Activated T-cell treated with anti-CD3 and anti-CD28 coated beads, Interleukin-2, amount 50 U/mL, for 1 hour (primary cell): ENCODE results near the gene MED10.

Experiments
- DNase-seq: peaks from one replicate; pipeline ENCODE4 v3.0.0-alpha.2; 2020

The MED10 gene

DNA sequence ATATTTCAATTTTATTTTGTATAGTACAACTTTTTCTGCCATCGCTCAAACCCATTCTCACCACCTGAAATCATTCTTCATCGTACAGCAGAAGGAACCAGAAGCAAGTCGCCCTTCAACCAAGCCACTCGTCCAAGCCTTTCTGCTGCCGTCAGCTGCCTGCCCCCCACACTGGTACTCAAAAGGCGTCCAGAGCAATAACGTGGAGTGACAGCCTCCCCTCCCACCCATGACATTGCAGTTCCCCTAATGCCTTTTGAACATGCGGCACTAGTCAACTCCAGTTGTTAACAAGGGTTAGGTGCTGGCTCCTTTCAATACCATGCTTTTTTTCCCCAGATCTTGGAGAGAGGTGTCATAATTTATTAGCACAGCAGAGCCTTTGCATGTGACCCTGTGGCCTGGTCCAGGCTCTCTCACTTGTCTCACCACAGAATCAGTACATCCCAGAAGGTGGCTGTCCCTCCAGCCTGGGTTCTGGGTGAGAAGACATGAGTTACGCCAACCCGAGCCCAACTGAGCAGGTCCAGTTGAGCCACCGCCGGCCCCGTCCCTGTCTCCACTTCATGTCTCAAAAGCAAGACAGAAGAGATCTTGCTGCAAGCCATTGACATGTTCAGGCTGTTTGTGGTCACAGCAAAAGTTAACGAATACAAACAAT lies 20.4 kb upstream of the MED10 start:
- DNase-seq, result no peak

DNA sequence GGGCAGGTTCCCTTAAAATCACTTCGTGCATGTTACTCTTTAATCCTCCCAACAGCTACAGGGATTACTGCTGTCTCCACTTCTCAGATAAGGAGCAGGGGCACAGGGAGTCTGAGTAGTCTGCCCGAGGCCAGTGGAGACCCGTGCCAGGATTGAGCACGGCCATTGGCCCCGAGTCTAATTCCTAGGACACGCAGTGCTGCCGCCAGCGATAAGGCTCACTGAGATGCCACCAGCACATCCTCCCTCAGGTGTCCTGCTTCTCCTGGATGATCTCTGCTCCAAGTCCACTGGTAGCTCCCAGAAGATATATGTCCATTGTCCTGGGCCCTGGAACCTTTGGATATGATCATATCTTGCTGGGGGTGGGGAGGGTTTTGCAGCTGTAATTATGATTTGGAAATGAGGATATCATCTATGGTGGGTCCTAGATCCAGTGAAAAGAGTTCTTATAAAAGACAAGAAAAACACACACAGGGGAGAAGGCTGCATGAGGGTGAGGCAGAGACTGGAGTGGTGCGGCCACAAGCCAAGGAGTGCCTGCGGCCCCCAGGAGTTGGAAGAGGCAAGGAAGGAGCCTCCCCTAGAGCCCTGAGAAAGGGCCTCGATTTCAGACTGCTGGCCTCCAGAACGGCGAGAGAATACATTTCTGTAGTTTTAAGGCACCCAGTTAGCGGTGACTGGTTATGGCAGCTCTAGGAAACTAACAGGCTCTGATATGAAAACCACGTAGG lies 19.4 kb upstream of the MED10 start:
- DNase-seq, result no peak

DNA sequence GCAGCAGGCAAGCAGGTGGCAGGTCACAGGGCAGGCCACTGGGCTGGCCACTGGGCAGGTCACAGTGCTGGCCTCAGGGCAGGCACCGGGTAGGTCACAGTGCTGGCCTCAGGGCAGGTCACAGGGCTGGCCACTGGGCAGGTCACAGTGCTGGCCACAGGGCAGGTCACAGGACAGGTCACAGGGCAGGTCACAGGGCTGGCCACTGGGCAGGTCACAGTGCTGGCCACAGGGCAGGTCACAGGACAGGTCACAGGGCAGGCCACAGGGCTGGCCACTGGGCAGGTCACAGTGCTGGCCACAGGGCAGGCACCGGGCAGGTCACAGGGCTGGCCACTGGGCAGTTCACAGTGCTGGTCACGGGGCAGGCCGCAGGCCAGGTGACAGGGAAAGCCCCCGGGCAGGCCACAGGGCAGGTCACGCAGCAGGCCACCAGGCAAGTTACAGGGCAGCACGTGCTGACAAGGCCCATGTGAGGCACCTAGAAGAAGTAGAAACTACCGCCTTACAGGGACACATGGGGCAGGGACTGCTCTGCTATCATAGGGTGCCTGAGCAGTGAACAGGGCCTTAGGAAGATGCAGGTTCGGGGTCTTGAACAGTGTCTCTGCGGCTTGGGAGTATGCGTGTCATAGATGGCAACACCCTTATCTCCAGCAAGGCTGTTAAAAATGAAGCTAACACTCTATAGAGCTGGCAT lies 18.6 kb upstream of the MED10 start:
- no peak for DNase-seq

DNA sequence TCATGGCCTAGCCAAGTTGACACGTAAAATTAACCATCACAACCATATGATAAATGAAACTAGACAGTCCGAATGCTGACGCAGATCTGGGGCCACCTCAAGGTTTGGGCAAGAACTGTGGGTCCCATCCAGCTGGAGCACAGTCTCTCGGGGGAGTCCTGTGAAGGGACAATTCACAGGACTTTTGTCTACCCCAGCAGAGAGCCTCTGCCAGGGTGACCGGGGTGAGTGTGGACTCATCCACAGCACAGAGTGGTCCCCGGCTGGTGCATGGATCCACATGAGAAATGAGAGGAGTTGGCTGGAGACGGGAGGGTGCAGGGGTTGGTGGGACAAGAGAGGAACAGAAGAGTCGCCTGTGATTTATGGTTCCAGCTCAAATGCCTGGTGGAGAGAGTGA lies 17.7 kb upstream of the MED10 start:
- no peak for DNase-seq

DNA sequence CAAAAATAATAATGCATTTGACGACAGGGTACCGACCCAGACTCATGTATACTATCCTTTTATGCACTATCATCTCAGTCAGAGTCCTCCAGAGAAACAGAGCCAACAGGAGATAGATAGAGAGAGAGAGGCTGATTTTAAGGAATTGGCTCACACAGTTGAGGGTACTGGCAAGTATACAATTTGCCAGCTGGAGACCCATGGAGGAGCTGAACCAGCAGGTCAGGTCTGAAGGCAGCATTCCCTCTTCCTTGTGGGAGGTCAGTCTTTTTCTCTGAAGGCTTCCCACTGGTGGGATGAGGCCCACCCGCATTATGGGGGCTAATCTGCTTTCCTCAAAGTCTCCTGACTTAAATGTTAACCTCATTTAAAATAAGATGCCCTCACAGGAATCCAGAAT lies 17.3 kb upstream of the MED10 start:
- DNase-seq, result no peak

DNA sequence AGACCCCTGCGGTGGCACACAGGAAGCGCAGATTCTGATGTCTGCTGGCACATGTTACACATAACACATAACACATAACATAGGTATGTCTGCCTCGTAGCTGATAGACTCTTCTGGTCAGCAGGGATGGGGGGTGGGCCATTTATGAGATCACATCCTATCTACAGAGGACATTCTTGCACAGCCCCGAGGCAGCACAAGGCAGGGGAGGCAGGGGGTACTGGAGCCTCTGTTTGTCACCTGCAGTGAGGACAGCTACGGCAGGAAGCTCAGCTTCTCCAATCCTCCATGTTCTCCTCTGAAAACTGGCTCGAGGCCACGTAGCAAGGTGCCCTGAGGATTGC lies 16.7 kb upstream of the MED10 start:
- DNase-seq, result no peak

DNA sequence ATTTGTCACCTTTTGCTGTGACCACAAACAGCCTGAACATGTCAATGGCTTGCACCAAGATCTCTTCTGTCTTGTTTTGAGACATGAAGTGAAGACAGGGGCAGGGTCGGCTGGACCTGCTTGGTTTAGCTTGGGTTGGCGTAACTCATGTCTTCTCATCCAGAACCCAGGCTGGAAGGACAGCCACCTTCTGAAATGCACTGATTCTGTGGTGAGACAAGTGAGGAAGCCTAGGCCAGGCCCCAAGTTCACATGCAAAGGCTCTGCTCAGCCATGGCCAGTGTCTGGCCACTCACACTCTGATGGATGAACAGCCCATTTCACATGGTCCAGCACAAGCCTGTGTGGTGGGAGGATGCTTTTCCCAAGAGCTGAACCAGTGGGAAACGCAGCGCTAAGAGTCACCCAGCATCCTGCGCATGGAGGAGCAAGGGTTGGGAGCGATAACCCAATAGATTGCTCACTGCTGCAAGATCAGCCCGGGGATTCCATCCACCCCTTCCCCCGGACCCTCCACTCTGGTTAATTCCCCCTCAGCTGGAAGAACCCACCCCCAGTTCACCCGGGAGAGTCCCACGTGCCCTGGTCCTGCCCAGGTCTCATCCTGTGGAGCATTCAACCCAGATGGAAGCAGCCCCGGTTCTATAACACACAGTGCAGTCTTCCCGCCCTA lies 16.2 kb upstream of the MED10 start:
- no peak for DNase-seq

DNA sequence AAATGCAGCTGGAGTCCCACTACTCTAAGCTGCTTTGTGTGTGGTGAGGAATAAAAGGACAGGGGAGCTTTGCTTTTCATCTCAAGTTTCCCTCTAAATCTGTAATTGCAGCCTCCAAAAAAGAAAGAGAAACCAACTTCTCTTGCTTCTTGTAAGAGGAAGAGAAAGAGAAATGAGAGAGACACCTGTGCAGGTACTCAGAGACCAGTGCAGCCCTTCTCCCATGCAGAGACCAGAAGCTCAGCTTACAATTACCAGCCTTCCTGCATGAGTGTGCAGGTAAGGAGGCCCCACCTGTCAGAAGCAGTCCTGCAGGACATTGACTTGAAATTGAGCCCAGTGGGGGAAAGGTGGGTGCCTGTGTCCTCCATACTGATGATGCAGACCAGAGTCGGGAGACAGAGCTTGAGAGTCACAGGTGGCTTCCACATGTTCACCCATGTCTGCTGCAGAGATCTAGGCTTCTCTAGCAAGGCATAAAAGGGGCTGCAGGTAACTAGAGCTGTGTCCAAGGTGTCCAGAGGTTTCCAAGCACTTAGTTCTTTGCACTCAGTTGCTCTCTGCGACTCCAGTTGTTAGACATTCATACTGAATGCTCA lies 15.3 kb upstream of the MED10 start:
- DNase-seq, result no peak

DNA sequence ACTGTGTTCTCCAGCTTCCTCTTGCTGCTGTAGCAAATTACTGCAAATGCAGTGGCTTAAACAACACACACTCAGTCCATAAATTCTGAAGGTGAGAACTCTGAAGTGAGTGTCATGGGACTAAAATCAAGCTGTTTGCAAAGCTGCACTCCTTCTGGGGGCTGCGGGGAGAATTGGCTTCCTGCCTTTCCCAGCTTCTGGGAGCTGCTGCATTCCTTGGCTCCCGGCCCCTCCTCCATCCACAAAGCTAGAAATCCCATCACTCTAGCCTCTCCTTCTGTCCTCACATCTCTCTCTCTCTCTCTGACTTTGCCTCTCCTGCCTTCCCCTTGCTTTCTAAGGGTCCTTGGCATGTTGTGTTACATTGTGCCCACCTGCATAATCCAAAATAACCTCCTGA lies 14.2 kb upstream of the MED10 start:
- no peak for DNase-seq

DNA sequence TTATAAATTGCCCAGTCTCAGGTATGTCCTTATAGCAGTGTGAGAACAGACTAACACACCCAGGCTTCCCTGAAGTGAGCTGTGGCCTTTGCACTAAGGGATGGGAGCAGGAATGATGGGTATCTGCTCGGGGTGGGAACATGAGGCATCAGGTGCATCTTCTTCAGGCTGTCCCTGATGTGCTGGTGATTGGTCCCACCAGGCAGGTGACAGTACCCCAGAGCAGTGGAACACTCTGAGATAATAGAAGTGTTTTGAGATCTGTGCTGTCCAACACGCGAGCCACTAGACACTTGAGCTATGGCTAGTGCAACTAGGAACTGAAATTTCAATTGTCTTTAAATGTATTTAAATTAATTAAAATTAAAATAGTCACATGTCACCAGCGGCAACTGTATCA lies 12.8 kb upstream of the MED10 start:
- DNase-seq, result no peak

DNA sequence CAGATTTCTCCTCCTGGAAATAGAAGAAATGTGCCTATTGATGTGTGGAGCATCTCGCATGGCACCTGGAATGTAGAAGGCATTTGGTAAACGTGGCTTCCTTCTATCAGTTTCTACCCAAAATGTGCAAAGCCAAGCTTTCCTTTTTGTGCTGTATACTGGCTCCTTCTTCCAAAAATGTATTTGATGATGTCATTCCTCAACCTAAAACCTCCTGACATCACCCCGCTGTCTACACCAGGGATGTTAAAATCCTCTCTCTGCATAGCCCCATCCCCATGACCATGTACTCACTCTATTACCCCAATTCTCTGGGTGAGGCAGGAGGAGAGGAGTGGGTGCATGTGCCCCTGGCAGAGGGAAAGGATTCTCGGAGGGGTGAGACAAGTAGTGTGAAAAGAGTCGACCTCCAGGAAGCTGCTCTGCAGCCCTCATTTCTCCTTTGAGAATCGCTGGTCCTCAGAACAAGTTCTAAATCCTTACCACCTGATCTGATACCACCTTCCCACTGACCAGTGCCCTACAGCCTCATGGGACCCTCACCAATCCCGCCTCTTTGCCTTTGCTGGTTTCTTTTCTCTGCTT lies 11.7 kb upstream of the MED10 start:
- DNase-seq, result no peak

DNA sequence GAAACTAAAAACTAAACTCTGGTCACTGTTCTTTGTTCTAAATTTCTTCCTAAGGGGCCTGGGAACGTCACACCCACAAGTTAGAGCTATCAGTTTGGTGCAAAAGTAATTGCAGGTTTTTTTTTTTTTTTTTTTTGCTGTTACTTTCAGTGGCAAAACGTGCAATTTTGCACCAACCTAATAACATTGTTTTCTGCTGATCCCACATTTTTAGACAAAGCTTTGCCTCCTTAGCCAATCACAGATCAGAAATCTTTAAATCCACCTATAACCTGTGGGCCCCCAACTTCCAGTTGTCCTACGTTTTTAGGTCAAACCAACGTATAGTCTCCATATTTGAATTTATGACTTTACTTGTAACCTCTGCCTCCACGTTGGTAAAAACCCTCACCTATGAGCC lies 11.1 kb upstream of the MED10 start:
- no peak for DNase-seq

DNA sequence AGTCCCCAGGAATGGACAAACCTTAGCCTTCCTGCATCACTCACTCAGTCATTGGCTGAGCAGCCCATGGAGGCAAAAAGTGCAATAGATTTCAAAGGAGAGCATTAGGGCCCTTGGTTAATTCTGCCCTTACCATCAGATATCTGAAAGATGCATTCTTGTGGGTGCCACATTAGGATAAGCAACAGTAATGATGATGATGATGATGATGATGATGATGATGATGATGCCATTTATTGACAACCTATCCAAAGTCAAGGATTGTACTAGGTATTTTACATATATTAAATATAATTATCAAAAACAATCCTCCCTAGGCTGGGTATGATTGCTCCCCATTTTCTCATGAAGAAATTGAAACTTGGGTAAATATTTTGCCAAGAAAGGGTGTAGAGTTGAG lies 9.6 kb upstream of the MED10 start:
- DNase-seq, result no peak

DNA sequence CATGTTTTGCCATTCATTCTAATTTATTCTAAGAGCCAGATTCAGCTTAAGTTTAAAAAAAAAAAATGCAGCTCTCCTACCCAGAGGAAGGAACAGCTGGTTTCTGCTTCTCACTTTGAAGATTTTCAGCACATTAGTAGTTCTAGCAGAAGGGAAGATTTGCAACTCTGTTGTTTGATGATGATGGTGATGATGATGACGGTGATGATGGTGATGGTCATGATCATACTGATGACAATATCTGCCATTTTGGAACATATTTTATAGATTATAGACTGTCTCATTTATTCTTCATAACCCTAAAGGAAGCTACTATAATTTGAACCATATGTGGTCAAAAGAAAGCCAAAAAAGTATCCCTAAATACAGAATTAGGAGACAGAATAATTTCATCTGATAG lies 7.9 kb upstream of the MED10 start:
- no peak for DNase-seq

DNA sequence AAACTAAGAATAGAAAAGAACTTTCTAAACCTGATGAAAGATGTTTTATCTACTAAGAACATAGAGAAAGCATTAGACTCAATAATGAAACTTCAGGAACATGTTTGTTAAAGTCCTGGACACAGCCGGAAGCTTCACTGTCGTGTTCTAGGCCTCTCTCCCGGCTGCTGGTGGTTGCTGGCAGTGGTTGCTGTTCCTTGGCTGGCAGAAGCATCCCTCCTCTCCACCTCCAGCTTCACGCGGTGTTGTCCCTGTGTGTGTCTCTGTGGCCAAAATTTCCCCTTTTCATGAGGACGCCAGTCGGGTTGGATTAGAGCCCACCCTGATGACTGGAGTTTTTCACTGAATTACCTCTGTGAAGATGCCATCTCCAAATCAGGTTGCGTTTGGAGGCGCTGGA lies 6.5 kb upstream of the MED10 start:
- DNase-seq, result no peak

DNA sequence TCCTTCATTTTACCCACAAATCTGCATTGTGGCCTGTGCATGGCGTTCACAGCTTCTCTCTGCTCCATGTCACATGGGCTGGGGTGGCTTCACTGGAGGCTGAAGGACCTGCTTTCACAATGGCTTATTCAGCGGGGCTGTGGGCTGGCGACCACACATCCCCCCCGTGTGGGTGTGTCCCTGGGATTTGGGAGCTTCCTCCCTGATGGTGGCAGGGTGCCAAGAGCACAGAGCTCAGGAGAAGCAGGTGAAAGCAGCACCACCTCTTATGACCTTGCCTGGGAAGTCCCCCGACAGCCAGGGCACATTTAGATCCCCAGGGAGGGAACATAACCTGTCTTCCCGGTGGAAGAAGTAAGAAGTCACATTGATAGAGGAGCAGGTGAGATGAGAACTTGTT lies 5.0 kb upstream of the MED10 start:
- no peak for DNase-seq

DNA sequence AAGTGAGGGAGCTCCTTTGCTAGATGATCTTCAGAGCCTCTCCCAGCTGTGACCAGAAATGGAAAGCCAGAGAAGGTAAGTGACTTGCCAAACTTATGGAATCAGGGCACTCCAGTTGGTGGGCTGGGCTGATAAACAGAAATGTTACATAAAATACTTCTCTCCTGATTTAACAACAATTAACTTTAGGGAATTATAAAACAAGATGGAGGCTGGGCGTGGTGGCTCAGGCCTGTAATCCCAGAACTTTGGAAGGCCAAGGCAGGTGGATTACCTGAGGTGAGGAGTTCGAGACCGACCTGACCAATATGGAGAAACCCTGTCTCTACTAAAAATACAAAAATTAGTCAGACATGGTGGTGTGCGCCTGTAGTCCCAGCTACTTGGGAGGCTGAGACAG lies 899 bp upstream of the MED10 start:
- DNase-seq, result no peak

DNA sequence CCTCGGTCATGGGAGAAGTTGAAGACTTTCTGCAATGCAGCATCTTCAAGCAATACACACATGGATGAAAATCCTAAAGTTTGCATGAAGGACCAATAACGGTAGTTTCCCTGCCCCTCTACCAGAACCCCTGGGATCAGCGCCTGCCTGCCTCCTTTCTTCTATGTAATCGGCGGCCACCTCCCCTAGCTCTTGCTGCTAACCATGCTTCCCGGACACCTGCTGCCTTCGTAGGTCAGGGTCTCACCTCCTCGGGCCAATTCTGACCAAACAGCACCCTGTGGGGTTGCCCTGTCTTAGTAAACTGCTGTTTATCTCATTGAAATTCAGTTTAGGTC lies 388 bp upstream of the MED10 start:
- no peak for DNase-seq

DNA sequence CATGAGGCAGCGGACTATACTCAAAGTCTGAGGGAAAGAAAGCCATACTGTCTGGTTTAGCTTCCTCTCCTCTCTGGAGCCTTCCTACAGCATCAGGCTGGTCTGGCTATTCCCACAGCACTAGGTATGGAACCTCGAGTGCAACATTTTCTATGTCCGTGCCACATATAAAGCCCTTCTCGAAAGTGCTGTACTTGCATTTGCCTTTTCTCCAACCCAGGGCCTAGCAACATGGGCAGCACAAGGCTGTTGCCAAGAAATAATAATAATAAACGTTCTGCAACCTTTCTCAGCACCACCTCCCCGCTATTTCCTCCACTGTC lies 804 bp downstream of the MED10 start:
- DNase-seq, result no peak

DNA sequence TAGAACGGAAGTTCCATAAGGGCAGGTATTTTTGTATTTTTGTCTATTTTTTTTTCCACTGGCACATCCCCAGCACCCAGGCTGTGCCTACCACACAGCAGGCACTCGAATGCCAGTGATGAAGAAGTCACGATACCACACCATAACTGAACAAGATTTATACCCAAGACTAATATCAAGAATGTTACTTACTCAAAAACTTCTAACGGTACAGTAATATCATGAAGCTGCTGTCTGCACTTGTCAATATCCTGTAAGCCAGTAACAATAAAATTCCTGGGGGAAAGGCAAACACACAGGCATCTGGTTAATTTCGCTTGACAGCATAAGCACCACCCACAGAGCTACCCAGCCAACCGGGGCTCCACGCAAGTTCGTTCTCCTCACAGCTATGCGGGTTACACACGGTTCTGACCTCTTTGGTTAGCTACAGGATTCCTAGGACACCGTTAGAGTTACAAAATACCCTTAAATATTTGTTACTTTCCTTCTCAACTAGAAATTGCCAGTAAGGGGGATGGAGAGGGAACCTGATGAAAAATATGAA lies 1.3 kb downstream of the MED10 start:
- no peak for DNase-seq

DNA sequence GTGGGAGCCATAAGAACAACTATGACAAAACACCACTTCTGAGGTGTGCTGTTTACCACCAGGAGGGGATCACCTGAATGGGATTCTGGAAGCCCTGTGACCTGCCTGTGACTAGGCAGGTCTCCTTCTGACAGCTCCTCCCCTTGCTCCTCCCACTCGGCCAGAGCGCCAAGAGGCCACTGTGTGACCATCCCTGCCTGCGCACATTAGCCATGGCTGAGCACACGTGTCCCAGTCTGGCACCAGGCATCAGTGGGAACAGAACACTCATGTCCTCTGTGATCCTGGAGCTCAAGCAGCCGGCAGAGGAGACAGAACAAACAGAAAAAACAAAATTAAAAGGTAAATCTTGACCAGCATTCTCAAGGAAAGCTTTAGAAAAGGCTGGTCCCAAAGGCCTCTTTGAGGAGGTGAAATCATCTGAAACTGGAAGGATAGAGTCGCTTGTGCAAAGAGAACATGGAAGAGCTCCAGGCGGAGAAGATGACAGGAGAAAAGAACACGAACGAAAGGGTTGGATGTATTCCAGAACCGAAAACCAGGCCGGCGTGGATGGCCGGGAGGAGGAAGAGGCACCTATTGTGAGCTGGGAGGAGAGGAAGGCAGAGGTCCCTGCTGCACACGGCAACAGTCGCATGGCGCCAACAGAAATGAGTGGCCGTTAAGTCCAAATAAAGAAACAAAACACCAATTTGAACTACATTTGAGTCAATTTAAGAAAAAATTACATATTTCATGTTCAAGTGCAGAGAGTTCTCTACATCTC lies 5.1 kb downstream of the MED10 start:
- no peak for DNase-seq
